Activated CD8-positive, alpha-beta T cell treated with anti-CD3 and anti-CD28 coated beads, Interleukin-2, amount 10 ng/mL, durations not matched to agents 7 days and 5 days (primary cell): ENCODE data around the gene BSPRY. TPM values are rescaled to one million over a fixed set of nuclear protein-coding genes. Genes with fewer than 3 reads are reported as not detected.
"Not testable (repeated sequence)": the region's sequence is repeated elsewhere in the genome, so short reads cannot be mapped to it uniquely, and the experiment has no call there.

ENCODE experiments used
- ATAC-seq: fragments of 150-1000 bp; cut with Tn5 transposase; one replicate; pipeline ENCODE4 v1.10.0; 2021; ENCODE audit warnings: moderate library complexity
- CTCF ChIA-PET: fragments of 350-600 bp; sonication (Branson Sonifier 250); formaldehyde crosslinking; loops from one replicate; lab custom pipeline; 2021; ENCODE audit warnings: antibody characterized with exemption; lab: Charles Lee
- POLR2A ChIA-PET: fragments of 350-600 bp; sonication (Branson Sonifier 250); formaldehyde crosslinking; loops from one replicate; lab custom pipeline; 2021; ENCODE audit warnings: antibody characterized with exemption; lab: Charles Lee
- DNase-seq: peaks from one replicate; pipeline ENCODE4 v3.0.0-alpha.2; 2020
- H3K27ac Mint-ChIP-seq: one replicate; pipeline ENCODE4 v1.8.0; 2021; ENCODE audit warnings: mild to moderate bottlenecking, mixed read lengths
- H3K27me3 Mint-ChIP-seq: one replicate; pipeline ENCODE4 v1.8.0; 2021; ENCODE audit warnings: low read depth, mixed read lengths
- H3K36me3 Mint-ChIP-seq: one replicate; pipeline ENCODE4 v1.8.0; 2021; ENCODE audit warnings: low read depth, mixed read lengths
- H3K4me1 Mint-ChIP-seq: one replicate; pipeline ENCODE4 v1.8.0; 2021; ENCODE audit warnings: low read depth, mixed read lengths
- H3K4me3 Mint-ChIP-seq: one replicate; pipeline ENCODE4 v1.8.0; 2021; ENCODE audit warnings: mild to moderate bottlenecking, mixed read lengths
- H3K9me3 Mint-ChIP-seq: one replicate; pipeline ENCODE4 v1.8.0; 2022; ENCODE audit warnings: mixed read lengths; ENCODE audit not compliant: insufficient read depth
- total RNA-seq, 2 experiments: library from RNA; stranded (reverse); gene quantifications; one replicate each; pipeline ENCODE4 v1.2.3, GENCODE V29; 2021

The BSPRY gene
- total RNA-seq, 2 experiments from 2014 or later = 4.0 to 4.4 TPM

DNA sequence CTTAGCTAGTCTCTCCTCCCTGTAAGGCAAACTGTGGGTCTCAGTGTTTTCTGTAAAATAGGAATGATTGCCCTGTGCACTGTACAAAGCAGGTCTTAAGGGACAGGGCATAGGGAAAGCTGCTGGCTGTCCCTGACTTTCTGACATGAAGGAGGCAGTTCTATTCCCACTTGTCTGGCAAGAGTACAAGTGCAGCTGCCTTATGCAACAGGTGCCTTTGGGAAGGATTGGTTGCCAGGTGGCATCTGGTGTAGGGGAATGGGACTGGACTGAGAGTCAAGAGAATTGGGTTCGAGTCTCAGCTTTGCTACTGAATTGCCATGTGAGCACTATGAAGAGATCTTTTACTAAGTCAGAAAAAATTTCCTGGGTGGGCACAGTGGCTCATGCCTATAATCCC is 10.0 kb downstream of the BSPRY start:
- no peak overlapping the region for H3K4me3 Mint-ChIP-seq
- no peaks in the 10 kb centered on the region for H3K4me1 Mint-ChIP-seq
- ATAC-seq (no peak), DNase-seq (no peak)
- H3K36me3 Mint-ChIP-seq = no peaks in the 10 kb centered on the region
- H3K9me3 Mint-ChIP-seq = no peaks in the 10 kb centered on the region
- CTCF ChIA-PET = interaction anchor here (0.9 kb wide), 1 partner anchor 10 kb away, joined by 3 read pairs; the partner anchor contains the start of gene BSPRY
- H3K27me3 Mint-ChIP-seq = no peaks in the 10 kb centered on the region
- H3K27ac Mint-ChIP-seq = no peak overlapping the region
- POLR2A ChIA-PET = no interaction called here

DNA sequence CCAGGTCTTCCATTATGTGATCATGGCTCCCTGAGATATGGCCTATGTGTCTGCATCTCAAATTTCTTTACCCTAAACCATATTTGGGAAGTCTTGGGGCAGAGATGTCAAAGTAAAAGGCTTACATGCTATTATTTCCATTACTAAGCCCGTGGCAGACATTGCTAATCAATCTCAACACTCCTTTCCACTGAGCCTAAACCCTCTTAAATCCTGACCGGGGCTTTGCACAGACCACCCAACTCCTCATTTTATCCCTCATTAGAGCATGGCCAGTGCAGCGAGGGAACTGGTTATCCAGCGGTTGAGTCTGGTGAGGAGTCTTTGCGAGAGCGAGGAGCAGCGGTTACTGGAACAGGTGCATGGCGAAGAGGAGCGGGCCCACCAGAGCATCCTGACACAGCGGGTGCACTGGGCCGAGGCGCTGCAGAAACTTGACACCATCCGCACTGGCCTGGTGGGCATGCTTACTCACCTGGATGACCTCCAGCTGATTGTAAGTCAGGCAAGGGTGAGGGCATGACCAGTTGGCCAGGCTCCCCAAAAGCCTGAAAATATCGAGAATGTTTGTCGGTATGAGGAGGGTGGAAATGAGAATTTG is 11.0 kb downstream of the BSPRY start:
- no peak for ATAC-seq
- no peak for DNase-seq
- Mint-ChIP-seq H3K27ac (no peak overlapping the region), H3K4me1 (no peaks in the 10 kb centered on the region), H3K9me3 (no peaks in the 10 kb centered on the region), H3K4me3 (no peak overlapping the region), H3K36me3 (no peaks in the 10 kb centered on the region), H3K27me3 (no peaks in the 10 kb centered on the region)
- POLR2A ChIA-PET = no interaction called here
- CTCF ChIA-PET = no interaction called here

DNA sequence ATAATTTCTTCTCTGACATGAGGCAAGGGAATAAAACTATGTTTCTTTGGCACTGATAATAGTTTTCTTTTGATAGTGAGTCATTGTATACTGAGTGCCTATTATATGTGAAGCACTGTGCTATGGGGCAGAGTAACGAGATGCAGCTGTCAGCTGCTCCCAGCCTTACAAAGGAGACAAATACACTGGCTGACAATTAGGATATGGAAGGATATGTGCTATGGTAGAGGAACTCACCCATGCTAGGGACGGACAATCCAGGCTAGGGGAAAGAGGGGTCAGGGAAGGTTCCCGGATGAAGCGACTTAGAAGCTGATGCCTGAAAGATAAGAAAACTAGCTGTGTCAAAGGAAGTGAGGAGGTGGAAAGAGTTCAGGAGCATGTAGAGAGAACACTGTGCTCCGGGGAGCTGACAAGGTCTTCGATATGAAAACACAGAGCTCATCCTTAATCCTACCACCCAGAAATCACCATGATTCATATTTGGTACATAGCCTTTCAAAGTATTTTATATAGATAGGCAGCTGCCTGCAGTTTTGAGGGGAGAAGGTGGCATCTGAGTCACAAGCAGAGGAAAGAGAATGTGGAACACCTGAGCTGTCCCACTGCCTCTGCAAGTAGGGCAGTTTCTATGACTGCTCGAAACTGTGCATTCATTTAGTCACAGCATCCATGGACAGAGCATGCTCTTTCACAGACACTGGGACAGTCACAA is 12.1 kb downstream of the BSPRY start:
- Mint-ChIP-seq H3K4me1 (no peaks in the 10 kb centered on the region), H3K4me3 (no peak overlapping the region), H3K36me3 (no peaks in the 10 kb centered on the region), H3K27me3 (no peaks in the 10 kb centered on the region), H3K27ac (no peak overlapping the region), H3K9me3 (no peaks in the 10 kb centered on the region)
- no peak for DNase-seq
- no peak for ATAC-seq
- CTCF ChIA-PET = interaction anchor here (1.2 to 2.5 kb wide), 3 partner anchors 12 to 40 kb away, joined by 3 to 8 read pairs (median 4); partner anchors contain the start of genes ALAD and BSPRY
- POLR2A ChIA-PET = interaction anchor here (0.6 kb wide), 2 partner anchors 10 to 48 kb away, joined by 4 to 5 read pairs; no protein-coding TSS in a partner anchor

DNA sequence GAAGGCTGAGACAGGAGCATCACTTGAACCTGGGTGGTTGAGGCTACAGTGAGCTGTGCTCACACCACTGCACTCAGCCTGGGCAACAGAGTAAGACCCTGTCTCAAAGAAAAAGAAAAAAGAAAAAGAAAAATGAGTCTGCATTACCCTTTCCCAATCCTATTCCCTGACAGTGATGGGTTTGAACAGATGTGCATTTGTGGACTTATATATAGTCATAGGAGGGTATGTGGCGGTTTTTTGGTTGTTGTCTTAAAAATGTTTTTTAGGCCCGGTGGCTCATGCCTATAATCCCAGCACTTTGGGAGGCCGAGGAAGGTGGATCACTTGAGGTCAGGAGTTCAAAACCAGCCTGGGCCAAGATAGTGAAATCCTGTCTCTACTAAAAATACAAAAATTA is 14.0 kb downstream of the BSPRY start:
- Mint-ChIP-seq H3K4me3 (no peak overlapping the region), H3K27ac (no peak overlapping the region), H3K9me3 (no peaks in the 10 kb centered on the region), H3K27me3 (no peaks in the 10 kb centered on the region), H3K36me3 (no peaks in the 10 kb centered on the region), H3K4me1 (no peaks in the 10 kb centered on the region)
- DNase-seq (no peak), ATAC-seq (no peak)
- CTCF ChIA-PET = interaction anchor here (1.3 to 2.5 kb wide), 4 partner anchors 14 to 294 kb away, joined by 3 to 8 read pairs (median 4); partner anchors contain the start of genes ALAD and BSPRY
- POLR2A ChIA-PET = no interaction called here

DNA sequence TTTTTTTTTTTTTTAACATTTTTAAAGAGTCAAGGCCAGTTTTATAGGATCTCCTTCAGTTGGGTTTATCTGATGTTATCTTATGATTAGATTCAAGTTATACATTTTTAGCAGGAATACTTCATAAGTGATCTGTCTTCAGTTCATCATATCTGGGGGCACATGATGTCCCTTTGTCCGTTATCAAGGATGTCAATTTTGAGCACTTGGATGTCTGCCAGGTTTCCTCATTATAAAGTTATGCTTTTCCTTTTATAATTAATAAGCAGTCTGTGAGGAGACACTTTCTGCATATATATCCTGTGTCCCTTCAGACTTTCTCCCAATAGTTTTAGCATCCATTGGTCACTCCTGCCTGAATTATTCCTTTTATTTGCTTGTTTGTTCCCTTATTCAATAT is 15.6 kb downstream of the BSPRY start:
- no peaks in the 10 kb centered on the region for H3K4me1 Mint-ChIP-seq
- CTCF ChIA-PET = interaction anchor here (1.4 kb wide), 1 partner anchor 36 kb away, joined by 4 read pairs; the partner anchor contains the start of gene ALAD
- POLR2A ChIA-PET = no interaction called here
- H3K4me3 Mint-ChIP-seq = no peak overlapping the region
- DNase-seq (no peak), ATAC-seq (no peak)
- no peaks in the 10 kb centered on the region for H3K9me3 Mint-ChIP-seq
- no peaks in the 10 kb centered on the region for H3K36me3 Mint-ChIP-seq
- H3K27ac Mint-ChIP-seq = no peak overlapping the region
- no peaks in the 10 kb centered on the region for H3K27me3 Mint-ChIP-seq

DNA sequence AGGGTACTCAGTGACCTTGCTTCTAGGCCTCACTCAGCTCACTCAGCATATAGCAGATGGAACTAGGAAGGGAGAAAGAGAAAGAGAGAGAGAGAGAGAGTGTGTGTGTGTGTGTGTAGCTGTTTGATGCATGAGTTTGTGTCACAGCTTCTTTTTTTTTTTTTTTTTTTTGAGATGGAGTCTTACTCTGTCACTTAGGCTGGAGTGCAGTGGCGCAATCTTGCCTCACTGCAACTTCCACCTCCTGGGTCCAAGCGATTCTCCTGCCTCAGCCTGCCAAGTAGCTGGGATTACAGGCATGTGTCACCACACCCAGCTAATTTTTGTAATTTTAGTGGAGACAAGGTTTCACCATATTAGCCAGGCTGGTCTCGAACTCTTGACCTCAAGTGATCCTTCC is 16.3 kb downstream of the BSPRY start:
- DNase-seq, H3K27me3 Mint-ChIP-seq, ATAC-seq, H3K4me3 Mint-ChIP-seq, H3K27ac Mint-ChIP-seq, H3K4me1 Mint-ChIP-seq, H3K36me3 Mint-ChIP-seq, POLR2A ChIA-PET, H3K9me3 Mint-ChIP-seq, CTCF ChIA-PET: not testable (repeated sequence)

DNA sequence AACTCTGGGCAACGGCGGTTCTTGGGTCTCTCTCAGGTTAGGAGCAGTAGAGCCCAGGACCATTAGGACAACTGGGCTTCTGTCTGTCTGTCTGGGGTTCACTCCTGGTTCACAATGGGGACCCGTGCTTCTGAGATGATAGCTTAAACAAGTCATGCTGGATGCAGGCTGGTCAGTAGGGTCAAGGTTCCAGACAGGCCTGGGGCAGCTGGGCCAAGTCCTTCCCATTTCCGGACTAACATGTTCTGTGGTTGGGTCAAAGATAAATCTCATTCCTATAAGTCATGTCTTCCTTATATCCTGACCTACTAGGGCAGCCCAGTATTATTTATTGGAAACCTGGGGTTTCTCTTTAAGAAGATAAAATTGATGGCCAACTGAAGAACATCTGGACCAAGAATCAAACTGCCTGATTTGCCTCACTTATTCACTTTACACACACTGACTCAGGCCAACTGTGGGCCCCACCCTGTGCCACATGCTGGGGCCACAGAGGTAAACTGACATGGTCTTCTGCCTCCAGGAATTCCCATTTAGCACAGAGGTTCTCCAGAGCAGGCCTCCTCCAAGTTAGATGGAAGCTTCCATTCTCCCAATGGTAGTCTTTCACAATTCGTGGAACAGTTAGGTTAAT is 19.1 kb downstream of the BSPRY start:
- ATAC-seq (no peak), DNase-seq (no peak)
- ChIA-PET POLR2A (interaction anchor here (0.6 kb wide), 1 partner anchor 70 kb away, joined by 3 read pairs; no protein-coding TSS in a partner anchor), CTCF (interaction anchor here (0.9 kb wide), 1 partner anchor 29 kb away, joined by 3 read pairs; the partner anchor contains the start of gene WDR31)
- Mint-ChIP-seq H3K27me3 (no peaks in the 10 kb centered on the region), H3K27ac (no peak overlapping the region), H3K9me3 (no peaks in the 10 kb centered on the region), H3K4me3 (no peak overlapping the region), H3K4me1 (no peaks in the 10 kb centered on the region), H3K36me3 (no peaks in the 10 kb centered on the region)

DNA sequence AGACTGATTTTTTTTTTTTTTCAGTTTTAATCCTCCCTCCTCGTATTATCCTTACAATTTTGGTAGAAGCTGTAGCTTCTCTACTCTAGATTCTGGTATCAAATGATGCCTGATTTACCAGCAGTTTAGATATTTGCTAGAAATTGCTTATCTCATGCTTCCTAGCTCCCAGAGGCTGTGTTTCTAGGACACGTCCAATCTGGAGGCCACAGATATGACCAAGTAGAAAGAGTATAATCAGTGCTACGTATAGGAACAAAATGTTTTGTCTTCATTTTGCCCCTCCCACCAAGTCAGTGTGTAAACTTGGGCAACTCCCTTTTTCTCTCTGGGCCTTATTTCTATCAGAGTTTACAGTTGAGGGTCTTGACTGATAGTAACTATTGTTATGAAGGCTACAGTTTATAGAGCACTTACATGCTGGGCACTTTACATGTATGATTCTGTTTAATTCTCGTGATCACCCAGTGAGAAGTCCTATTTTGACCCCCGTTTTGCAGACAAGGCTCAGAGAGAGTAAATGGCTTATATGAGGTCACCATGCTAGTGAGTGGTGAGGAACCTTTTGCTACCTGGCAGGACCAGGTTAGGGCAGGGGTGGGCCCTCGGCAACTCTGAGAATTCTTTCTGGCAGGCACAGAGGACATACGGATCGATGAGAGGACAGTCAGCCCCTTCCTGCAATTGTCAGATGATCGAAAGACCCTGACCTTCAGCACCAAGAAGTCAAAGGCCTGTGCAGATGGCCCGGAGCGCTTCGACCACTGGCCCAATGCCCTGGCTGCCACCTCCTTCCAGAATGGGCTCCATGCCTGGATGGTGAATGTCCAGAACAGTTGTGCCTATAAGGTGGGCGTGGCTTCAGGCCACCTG is 19.9 kb downstream of the BSPRY start:
- Mint-ChIP-seq H3K36me3 (no peaks in the 10 kb centered on the region), H3K4me3 (no peak overlapping the region), H3K27me3 (no peaks in the 10 kb centered on the region), H3K4me1 (peaks cover 1% of the 10 kb centered on the region), H3K27ac (no peak overlapping the region), H3K9me3 (no peaks in the 10 kb centered on the region)
- ChIA-PET POLR2A (interaction anchor here (0.6 kb wide), 1 partner anchor 71 kb away, joined by 3 read pairs; no protein-coding TSS in a partner anchor), CTCF (no interaction called here)
- no peak for DNase-seq
- ATAC-seq = no peak

DNA sequence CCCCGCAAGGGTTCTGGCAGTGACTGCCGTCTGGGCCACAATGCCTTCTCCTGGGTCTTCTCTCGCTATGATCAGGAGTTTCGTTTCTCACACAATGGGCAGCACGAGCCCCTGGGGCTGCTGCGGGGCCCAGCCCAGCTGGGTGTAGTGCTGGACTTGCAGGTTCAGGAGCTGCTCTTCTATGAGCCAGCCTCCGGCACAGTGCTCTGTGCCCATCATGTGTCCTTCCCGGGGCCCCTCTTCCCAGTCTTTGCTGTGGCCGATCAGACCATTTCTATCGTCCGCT is 20.5 kb downstream of the BSPRY start:
- POLR2A ChIA-PET = no interaction called here
- no peaks in the 10 kb centered on the region for H3K27me3 Mint-ChIP-seq

DNA sequence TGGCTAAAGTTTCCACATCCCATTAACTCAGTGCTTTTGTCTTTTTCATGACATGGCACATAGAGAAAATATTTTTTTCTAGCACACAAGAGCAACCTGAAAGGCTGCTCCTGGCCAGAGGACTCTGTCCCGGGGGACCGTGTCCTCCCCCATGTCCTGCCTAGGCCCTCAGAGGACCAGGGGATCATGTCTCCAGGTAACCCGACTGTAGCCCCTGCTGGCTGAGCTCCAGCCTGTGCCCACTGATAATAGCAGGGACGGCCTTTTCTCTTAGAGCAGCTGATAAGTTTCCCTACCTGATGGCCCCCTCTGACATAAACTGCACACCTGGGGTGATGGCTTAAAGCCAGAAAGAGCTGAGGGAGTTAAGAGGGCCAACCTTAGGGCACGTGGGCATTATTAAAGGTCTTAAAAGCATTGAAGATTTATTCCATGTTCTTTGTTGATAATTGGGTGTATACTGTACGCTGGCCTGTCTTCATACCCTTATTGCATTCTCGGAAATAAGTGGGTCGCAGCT is 21.5 kb downstream of the BSPRY start:
- Mint-ChIP-seq H3K27ac (no peak overlapping the region), H3K4me1 (peaks cover 12% of the 10 kb centered on the region), H3K27me3 (no peaks in the 10 kb centered on the region), H3K36me3 (peaks cover 10% of the 10 kb centered on the region), H3K9me3 (no peaks in the 10 kb centered on the region), H3K4me3 (no peak overlapping the region)
- no peak for DNase-seq
- POLR2A ChIA-PET = interaction anchor here (0.6 kb wide), 1 partner anchor 9 kb away, joined by 5 read pairs; no protein-coding TSS in a partner anchor
- CTCF ChIA-PET = no interaction called here
- no peak for ATAC-seq

More for the DNA sequence above, 20.5 kb downstream of the BSPRY start:
- H3K36me3 Mint-ChIP-seq = peaks cover under 1% of the 10 kb centered on the region
- DNase-seq (no peak), ATAC-seq (no peak)
- peaks cover 2% of the 10 kb centered on the region for H3K4me1 Mint-ChIP-seq
- no peaks in the 10 kb centered on the region for H3K9me3 Mint-ChIP-seq
- H3K4me3 Mint-ChIP-seq = no peak overlapping the region
- H3K27ac Mint-ChIP-seq = no peak overlapping the region
- CTCF ChIA-PET = no interaction called here

DNA sequence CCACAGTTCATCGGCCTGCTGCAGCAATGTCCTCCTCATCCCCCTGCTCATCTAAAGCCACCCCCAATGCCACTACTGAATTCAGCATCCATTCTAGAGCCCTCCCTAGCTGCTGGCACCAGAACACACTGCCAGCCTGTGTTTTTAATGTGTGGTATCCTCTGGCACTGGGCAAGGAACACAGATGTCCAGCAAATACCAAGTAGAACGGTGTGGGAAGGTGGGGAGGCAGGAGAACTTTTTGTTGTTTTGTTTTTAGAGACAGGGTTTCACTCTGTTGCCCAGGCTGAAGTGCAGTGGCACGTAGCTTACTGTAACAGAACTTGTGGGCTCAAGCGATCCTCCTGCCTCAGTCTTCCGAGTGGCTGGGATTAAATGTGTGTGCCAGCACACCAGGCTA is 22.7 kb downstream of the BSPRY start:
- no peak for DNase-seq
- POLR2A ChIA-PET = no interaction called here
- no peaks in the 10 kb centered on the region for H3K9me3 Mint-ChIP-seq
- peaks cover 14% of the 10 kb centered on the region for H3K4me1 Mint-ChIP-seq
- no peak for ATAC-seq
- CTCF ChIA-PET = interaction anchor here (0.6 kb wide), 1 partner anchor 44 kb away, joined by 3 read pairs; no protein-coding TSS in a partner anchor
- H3K36me3 Mint-ChIP-seq = peaks cover 10% of the 10 kb centered on the region
- no peaks in the 10 kb centered on the region for H3K27me3 Mint-ChIP-seq
- peak overlapping the region; percentile 28 for H3K27ac Mint-ChIP-seq
- no peak overlapping the region for H3K4me3 Mint-ChIP-seq
